Measurements from ENCODE around the gene MSTO1. TPM values are rescaled to one million over a fixed set of nuclear protein-coding genes. Genes with fewer than 3 reads are reported as not detected.
"Not testable (repeated sequence)": the region's sequence is repeated elsewhere in the genome, so short reads cannot be mapped to it uniquely, and the experiment has no call there.

MSTO1 gene
- total RNA-seq, result 40.4 to 71.7 TPM (median 42.6 TPM) in 3 replicates
- long read RNA-seq, partial matches to known transcripts, result 1 of 9 reads
- long read RNA-seq, other reads (novel, unspliced or antisense), result 6 of 9 reads

- TF ChIP-seq CTCF (IDR thresholded peaks at IDR 0.05), result no peak
- H3K36me3 Mint-ChIP-seq (ENCODE audit: low read depth), result peaks cover 11% of the 10 kb centered on the region
- peak; percentile 99 for DNase-seq (ENCODE audit: low spot score)
- peaks cover 5% of the 10 kb centered on the region for H3K4me1 Mint-ChIP-seq (ENCODE audit: low read depth)
- H3K4me3 Mint-ChIP-seq (ENCODE audit: unreplicated experiment), result peak within 1 kb of the TSS; percentile 85
- no peaks in the 10 kb centered on the region for H3K9me3 Mint-ChIP-seq (ENCODE audit: low read depth)
- peak within 1 kb of the TSS; percentile 74 for H3K27ac Mint-ChIP-seq (ENCODE audit: unreplicated experiment)
- H3K27me3 Mint-ChIP-seq (ENCODE audit: low read depth), result no peaks in the 10 kb centered on the region
These were observed at the start of gene MSTO1 for GRCh38 chr1:155609515-155610256. TSS of gene MSTO1 (plus strand) at chr1:155610218. CDS start at chr1:155610249, 31 bp downstream.

- not testable (repeated sequence) for H3K27me3 Mint-ChIP-seq (ENCODE audit: low read depth); H3K36me3 Mint-ChIP-seq (ENCODE audit: low read depth); H3K9me3 Mint-ChIP-seq (ENCODE audit: low read depth)
- peak; percentile 90 for DNase-seq (ENCODE audit: low spot score)
- peaks cover 33% of the 10 kb centered on the region for H3K4me1 Mint-ChIP-seq (ENCODE audit: low read depth)
- peak overlapping the region; percentile 99 for H3K4me3 Mint-ChIP-seq (ENCODE audit: unreplicated experiment)
- peak overlapping the region; percentile 97 for H3K27ac Mint-ChIP-seq (ENCODE audit: unreplicated experiment)
These were observed 48.0 kb upstream of the MSTO1 start for GRCh38 chr1:155561779-155562580.

GRCh38 chr1:155562581-155563376 lies 47.2 kb upstream of the MSTO1 start, which contains the start of gene ASH1L:
TSS of gene ASH1L (minus strand) at chr1:155562803. CDS start at chr1:155521519, 41,284 bp downstream.
- H3K36me3 Mint-ChIP-seq (ENCODE audit: low read depth), result no peaks in the 10 kb centered on the region
- H3K27me3 Mint-ChIP-seq (ENCODE audit: low read depth), result no peaks in the 10 kb centered on the region
- DNase-seq (ENCODE audit: low spot score), result peak; percentile 97
- peak within 1 kb of the TSS; percentile 99 for H3K4me3 Mint-ChIP-seq (ENCODE audit: unreplicated experiment)
- H3K4me1 Mint-ChIP-seq (ENCODE audit: low read depth), result peaks cover 31% of the 10 kb centered on the region
- TF ChIP-seq CTCF (IDR thresholded peaks at IDR 0.05), result no peak
- peak within 1 kb of the TSS; percentile 98 for H3K27ac Mint-ChIP-seq (ENCODE audit: unreplicated experiment)
- no peaks in the 10 kb centered on the region for H3K9me3 Mint-ChIP-seq (ENCODE audit: low read depth)

GRCh38 chr1:155563377-155564022 lies 46.5 kb upstream of the MSTO1 start:
- not testable (repeated sequence) for H3K36me3 Mint-ChIP-seq (ENCODE audit: low read depth); H3K27me3 Mint-ChIP-seq (ENCODE audit: low read depth); DNase-seq (ENCODE audit: low spot score); H3K9me3 Mint-ChIP-seq (ENCODE audit: low read depth)
- Mint-ChIP-seq H3K4me1 (ENCODE audit: low read depth) (peaks cover 29% of the 10 kb centered on the region), H3K27ac (ENCODE audit: unreplicated experiment) (peak overlapping the region; percentile 98), H3K4me3 (ENCODE audit: unreplicated experiment) (peak overlapping the region; percentile 99)

- Mint-ChIP-seq H3K27me3 (ENCODE audit: low read depth) (no peaks in the 10 kb centered on the region), H3K4me1 (ENCODE audit: low read depth) (no peaks in the 10 kb centered on the region), H3K36me3 (ENCODE audit: low read depth) (peaks cover 1% of the 10 kb centered on the region), H3K9me3 (ENCODE audit: low read depth) (no peaks in the 10 kb centered on the region), H3K27ac (ENCODE audit: unreplicated experiment) (no peak overlapping the region), H3K4me3 (ENCODE audit: unreplicated experiment) (no peak overlapping the region)
- no peak for TF ChIP-seq CTCF (IDR thresholded peaks at IDR 0.05)
- DNase-seq (ENCODE audit: low spot score), result no peak
These were observed 39.9 kb upstream of the MSTO1 start for GRCh38 chr1:155569988-155570592.

All from chondrocyte (in vitro differentiated cells).